H7 (cell line): ENCODE measurements around the gene TAS2R43. TPM values are rescaled to one million over a fixed set of nuclear protein-coding genes. Genes with fewer than 3 reads are reported as not detected.
"Not testable (repeated sequence)": the region's sequence is repeated elsewhere in the genome, so short reads cannot be mapped to it uniquely, and the experiment has no call there.

ENCODE experiments used
- DNase-seq: peaks from one replicate; pipeline ENCODE4 v3.0.0; 2012
- H3K27me3 ChIP-seq: 2 replicates; pipeline ENCODE4 v1.6.0; 2011; ENCODE audit warnings: mild to moderate bottlenecking, low read length; ENCODE audit not compliant: control insufficient read depth, insufficient read depth
- H3K36me3 ChIP-seq: replicated peaks from 2 replicates; pipeline ENCODE4 v1.5.1; 2011; ENCODE audit warnings: low read length; ENCODE audit not compliant: control insufficient read depth, insufficient read depth
- H3K4me3 ChIP-seq: 2 replicates; pipeline ENCODE4 v1.5.1; 2011; ENCODE audit warnings: low read depth, mild to moderate bottlenecking, control low read depth, low read length, moderate library complexity; ENCODE audit not compliant: insufficient read depth
- total RNA-seq: library from RNA; depleted of rRNA; stranded (reverse); fragments of >200 nt; shearing (Covaris generic); gene quantifications from 2 replicates; pipeline ENCODE4 v1.2.3, GENCODE V29; 2014

The TAS2R43 gene
- total RNA-seq, 1 experiment from 2014 or later = not detected

DNA sequence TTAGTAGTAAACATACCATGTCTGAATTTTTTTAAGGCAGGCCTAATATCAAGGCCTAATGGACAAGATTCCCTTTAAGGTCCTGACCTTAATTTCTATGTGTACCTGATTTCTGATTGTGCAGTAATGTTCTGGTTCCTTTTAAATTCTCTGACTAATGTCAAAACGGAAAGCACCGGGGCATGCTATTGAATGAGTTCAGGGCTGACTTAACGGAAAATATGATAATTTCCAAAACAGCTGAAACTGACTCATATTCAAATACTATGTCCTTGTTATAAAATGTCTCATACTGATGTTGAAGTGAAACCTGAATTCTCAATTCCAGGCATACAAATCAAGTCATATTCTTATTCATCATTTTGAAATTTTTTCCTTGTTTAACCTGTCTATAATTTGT is 6.7 kb downstream of the TAS2R43 start:
- Histone ChIP-seq H3K36me3 (no peaks in the 10 kb centered on the region), H3K4me3 (no peak overlapping the region)
- no peak for DNase-seq

DNA sequence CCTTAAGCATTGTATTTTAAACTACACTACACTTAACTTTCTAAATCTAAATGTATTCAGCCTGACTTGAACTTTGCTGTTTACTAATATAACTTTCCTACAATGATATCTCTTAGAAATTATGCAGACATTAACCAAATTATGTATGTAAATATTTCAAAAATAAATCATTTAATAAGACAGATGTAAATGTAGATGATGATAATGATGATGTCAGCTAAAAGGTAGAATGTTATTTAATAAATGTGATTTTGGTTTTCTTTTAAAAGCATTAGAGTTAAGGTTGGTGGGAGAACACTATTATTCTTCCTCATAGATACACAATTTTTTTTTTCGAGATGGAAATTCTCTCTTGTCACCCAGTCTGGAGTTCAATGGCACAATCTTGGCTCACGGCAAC is 10.1 kb downstream of the TAS2R43 start:
- no peak for DNase-seq
- no peaks in the 10 kb centered on the region for H3K36me3 ChIP-seq
- H3K4me3 ChIP-seq = no peak overlapping the region
- no peaks in the 10 kb centered on the region for H3K27me3 ChIP-seq

More for the DNA sequence above, 6.7 kb downstream of the TAS2R43 start:
- H3K27me3 ChIP-seq = no peaks in the 10 kb centered on the region

DNA sequence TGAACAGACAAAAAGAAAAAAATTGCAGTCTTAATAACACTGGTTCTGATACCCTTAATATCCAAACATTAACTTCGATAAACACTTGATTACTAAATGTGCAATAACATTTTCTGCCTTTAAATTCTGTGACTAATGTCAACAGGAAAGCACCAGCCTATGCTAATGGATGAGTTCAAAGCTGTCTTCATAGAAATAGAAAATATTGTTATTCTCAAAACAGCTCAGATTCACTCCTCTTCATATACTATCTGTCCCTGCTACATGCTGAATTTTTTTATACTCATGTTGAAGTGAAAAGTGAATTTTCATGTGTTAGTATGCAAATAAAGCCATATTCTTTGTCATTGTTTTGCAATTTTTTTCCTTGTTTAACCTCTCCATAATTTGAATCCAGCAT is 13.9 kb downstream of the TAS2R43 start:
- Histone ChIP-seq H3K27me3 (no peaks in the 10 kb centered on the region), H3K36me3 (no peaks in the 10 kb centered on the region), H3K4me3 (no peak overlapping the region)
- no peak for DNase-seq

DNA sequence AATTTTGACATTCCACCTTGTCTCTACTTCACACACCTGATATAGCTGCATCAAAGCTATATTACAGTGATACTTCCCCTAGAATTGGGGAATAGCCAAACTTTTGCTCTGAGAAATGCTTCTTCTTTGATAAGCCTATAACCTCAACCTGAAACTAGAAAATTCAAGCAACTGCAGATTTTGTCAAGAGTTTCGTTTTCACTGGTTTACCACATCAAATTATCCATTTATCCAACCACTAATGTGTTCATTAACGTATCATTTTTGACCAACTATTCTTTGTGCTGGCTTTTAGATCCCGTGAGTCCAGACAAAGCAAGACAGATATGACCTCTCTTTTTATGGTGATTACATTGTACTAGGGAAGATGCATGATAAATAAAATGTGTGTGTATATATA is 16.5 kb downstream of the TAS2R43 start:
- Histone ChIP-seq H3K4me3 (no peak overlapping the region), H3K36me3 (no peaks in the 10 kb centered on the region), H3K27me3 (no peaks in the 10 kb centered on the region)
- DNase-seq = no peak

DNA sequence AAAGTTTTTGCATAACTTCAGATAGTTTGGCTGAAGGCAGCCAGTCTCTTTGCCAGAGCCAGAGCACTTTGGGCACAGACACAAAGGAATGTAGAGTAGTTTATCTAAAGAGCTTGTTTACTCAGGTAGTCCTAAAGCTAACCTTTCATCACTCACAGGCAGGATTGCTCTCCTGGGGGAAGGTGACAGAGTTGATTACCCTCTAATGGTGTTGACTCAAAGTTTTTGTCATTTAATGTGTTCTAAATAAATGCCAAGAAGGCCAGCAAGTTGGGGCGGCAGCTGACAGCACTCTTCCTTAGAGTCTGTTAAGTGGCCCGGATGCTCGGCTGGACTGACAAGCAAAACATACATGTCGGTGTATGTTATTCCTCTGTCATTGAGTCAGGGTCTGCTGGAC is 20.7 kb downstream of the TAS2R43 start:
- Histone ChIP-seq H3K27me3 (no peaks in the 10 kb centered on the region; the same call in 1 of the 2 replicates), H3K36me3 (no peaks in the 10 kb centered on the region), H3K4me3 (no peak overlapping the region)
- no peak for DNase-seq

DNA sequence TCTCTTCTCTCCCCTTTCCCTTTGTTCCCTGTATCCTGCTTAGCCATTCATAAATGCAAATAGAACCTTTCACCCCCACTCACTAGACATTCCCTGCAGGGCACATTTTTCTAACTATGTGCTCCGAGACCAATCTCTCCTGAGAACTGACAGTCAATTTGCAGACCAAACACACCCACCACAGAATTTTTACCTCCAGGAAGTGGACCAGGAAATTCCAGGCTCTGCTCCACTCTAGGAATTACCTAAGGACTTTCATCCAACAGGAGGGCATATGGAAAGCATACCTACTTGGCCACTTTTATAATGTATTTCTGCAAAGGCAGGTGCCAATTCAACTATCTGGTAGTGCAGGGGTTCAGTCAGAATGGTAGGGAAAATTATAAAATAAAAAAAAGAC is 21.1 kb downstream of the TAS2R43 start:
- Histone ChIP-seq H3K27me3 (no peaks in the 10 kb centered on the region; the same call in 1 of the 2 replicates), H3K36me3 (no peaks in the 10 kb centered on the region), H3K4me3 (no peak overlapping the region)
- DNase-seq = no peak

DNA sequence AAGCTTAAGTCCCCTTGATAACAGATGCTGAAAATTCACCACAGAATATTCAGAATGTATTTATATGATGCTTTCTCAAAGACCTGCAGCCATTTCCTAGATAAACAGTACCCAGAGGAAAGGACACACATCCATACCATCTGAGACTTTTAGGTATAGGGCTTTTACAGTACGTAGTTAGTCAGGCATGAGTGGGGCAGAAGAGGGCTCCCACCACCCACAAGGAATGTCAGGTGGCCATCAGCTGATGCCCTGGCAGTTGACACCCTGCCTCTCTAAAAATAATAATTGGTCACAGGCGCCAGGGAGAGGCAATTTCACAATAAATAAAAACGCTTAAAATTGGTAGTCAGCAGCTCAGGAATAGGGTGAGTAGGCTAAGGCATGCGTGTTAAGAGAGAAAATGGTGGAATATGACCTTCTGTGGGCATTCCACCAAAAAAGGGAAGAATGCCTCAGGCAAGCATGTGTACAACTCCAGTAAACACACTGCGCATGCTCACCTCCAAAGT is 22.2 kb downstream of the TAS2R43 start:
- no peak for DNase-seq
- Histone ChIP-seq H3K4me3 (no peak overlapping the region), H3K36me3 (no peaks in the 10 kb centered on the region), H3K27me3 (no peaks in the 10 kb centered on the region; the same call in 1 of the 2 replicates)

DNA sequence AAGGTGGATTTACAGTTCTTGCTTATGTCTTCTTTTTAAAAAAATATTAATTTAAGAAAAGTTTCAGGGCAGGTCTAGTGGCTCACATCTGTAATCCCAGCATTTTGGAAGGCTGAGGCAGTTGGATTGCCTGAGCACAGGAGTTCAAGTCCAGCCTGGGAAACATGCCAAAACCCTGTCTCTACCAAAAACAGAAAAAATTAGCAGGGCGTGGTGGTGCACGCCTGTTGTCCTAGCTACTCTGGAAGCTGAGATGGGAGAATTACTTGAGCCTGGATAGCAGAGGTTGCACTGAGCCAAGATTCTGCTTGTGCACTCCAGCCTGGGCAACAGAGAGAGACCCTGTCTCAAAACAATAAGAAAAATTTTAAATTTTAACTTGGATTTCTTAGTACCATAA is 24.6 kb downstream of the TAS2R43 start:
- DNase-seq = no peak
- no peaks in the 10 kb centered on the region for H3K36me3 ChIP-seq
- no peaks in the 10 kb centered on the region; the same call in 1 of the 2 replicates for H3K27me3 ChIP-seq
- no peak overlapping the region for H3K4me3 ChIP-seq

DNA sequence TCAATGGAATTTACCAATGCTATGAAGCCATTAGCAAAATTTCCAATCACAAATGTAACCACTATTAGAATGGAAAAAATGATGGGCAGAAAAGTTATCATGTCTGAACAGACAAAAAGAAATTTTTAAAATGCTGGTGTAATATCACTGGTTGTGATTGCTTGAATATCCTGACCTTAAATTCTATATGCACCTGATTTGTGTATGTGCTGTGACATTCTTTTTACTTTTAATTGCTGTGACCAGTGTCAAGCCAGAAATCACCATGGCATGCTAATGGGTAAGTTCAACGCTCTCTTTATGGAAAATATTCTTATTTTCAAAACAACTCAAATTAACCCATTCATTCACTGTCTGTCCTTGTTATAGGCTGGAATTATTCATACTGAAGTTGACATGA is 29.9 kb downstream of the TAS2R43 start, which contains the start of gene TAS2R46:
TSS of gene TAS2R46 (minus strand) at position 101 of the 400 bp plus-strand sequence. CDS start at position 101, 0 bp downstream.
- not testable (repeated sequence) for H3K4me3 ChIP-seq, H3K36me3 ChIP-seq, DNase-seq, H3K27me3 ChIP-seq

DNA sequence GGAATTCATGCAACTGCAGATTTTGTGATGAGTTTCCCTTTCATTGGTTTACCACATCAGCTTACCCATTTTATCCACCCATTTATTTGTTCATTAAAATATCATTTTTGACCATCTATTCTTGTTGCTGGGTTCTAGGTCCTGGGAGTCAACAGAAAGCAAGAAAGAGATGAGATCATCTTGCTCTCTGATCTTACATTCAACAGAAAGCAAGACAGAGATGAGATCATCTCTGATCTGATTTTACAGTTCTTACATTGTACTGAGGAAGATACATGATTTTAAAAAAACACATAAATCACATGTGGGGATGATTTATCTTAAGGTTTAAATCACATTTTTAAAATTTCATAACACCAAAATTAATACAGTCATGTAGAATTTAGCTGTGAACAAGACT is 32.3 kb downstream of the TAS2R43 start:
- DNase-seq = no peak
- Histone ChIP-seq H3K4me3 (no peak overlapping the region), H3K36me3 (no peaks in the 10 kb centered on the region), H3K27me3 (no peaks in the 10 kb centered on the region)

DNA sequence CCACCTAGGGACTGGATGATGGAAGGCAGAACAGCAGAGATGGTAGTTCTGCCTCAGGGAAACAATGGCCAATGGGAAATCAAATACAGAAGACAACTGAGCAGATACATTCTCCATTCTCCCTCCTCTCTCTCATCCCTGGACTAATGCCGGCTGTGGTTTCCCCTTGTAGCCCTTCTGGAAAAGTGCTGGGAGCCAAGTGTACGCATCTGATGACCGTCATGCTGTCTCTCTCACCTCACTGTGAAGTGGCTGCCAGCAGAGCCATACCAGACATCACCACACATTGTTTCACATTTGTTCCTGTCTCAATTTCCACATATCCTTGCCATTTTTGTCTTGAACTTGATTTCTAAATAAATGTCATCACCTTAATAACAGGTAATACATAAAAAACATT is 33.1 kb downstream of the TAS2R43 start:
- no peak for DNase-seq
- H3K27me3 ChIP-seq = no peaks in the 10 kb centered on the region
- H3K4me3 ChIP-seq = no peak overlapping the region
- no peaks in the 10 kb centered on the region for H3K36me3 ChIP-seq

DNA sequence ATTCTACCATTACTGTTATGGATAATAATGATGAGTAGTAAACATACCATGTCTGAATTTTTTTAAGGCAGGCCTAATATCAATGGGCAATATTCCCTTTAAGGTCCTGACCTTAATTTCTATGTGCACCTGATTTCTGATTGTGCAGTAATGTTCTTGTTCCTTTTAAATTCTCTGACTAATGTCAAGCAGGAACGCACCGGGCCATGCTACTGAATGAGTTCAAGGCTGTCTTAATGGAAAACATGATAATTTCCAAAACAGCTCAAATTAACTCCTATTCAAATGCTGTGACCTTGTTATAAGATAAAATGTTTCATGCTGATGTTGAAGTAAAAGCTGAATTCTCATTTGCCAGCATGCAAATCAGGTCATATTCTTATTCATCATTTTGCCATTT is 36.8 kb downstream of the TAS2R43 start:
- H3K27me3 ChIP-seq = no peaks in the 10 kb centered on the region
- no peak overlapping the region for H3K4me3 ChIP-seq
- no peak for DNase-seq
- H3K36me3 ChIP-seq = no peaks in the 10 kb centered on the region; the same call in 1 of the 2 replicates

DNA sequence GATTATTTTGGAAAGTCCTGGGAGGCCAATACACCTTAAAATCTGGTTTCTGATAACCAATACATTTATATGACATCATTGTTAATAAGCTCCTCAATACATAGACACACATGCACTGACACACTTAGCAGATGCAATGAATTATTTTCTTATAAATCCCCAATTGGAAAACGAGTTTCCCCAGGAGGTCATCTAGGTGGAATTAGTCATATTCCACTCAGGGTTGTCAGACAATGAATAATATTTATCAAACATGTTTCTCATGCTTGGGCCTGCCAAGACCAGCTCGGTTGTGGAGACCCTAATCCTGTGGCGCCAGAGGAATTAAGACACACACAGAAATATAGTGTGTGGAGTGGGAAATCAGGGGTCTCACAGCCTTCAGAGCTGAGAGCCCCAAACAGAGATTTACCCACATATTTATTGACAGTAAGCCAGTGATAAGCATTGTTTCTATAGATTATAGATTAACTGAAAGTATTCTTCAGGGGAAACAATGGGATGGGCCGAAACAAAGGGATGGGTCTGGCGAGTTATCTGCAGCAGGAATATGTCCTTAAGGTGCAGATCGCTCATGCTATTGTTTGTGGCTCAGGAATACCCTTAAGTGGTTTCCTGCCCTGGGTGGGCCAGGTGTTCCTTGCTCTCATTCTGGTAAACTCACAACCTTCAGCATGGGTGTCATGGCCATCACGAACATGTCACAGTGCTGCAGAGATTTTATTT is 42.1 kb downstream of the TAS2R43 start:
- not testable (repeated sequence) for H3K27me3 ChIP-seq, H3K36me3 ChIP-seq, DNase-seq, H3K4me3 ChIP-seq

DNA sequence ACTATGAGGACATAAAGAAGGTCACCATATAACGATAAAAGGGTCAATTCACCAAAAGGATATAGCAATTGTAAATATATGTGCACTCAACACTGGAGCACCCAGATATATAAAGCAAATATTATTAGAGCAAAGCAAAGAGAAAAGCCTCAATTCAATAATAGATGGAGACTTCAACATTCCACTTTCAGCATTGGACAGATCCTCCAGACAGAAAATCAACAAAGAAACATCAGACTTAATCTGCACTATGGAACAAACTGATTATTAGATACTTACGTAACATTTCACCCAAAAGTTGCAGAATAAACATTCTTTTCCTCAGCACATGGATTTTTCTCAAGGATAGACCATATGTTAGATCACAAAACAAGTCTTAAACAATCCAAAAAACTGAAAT is 50.7 kb downstream of the TAS2R43 start:
- H3K36me3 ChIP-seq, DNase-seq, H3K27me3 ChIP-seq, H3K4me3 ChIP-seq: not testable (repeated sequence)
